DOHH2 (cell line): ENCODE measurements around the gene KPNB1.

Experiments used
- H3F3A ChIP-seq: fragments of 200-600 bp; sonication (generic), shearing (Covaris generic); 2 replicates; pipeline ENCODE4 v1.6.0; 2016; ENCODE audit warnings: antibody characterized with exemption, mild to moderate bottlenecking; ENCODE audit not compliant: control insufficient read depth, insufficient read depth
- H3K27ac ChIP-seq: fragments of 200-600 bp; sonication (generic); 2 replicates; pipeline ENCODE4 v1.5.1; 2014; ENCODE audit warnings: low read depth, mild to moderate bottlenecking, low read length, moderate library complexity
- H3K27me3 ChIP-seq: fragments of 200-600 bp; sonication (generic); 2 replicates; pipeline ENCODE4 v1.6.1; 2014; ENCODE audit warnings: mild to moderate bottlenecking, low read length, mixed read lengths; ENCODE audit not compliant: control insufficient read depth
- H3K36me3 ChIP-seq: fragments of 200-600 bp; sonication (generic); 2 replicates; pipeline ENCODE4 v1.6.1; 2014; ENCODE audit warnings: mild to moderate bottlenecking, low read length, moderate library complexity, mixed read lengths; ENCODE audit not compliant: control insufficient read depth
- H3K4me1 ChIP-seq: fragments of 200-600 bp; sonication (generic); 2 replicates; pipeline ENCODE4 v1.6.1; 2014; ENCODE audit warnings: mild to moderate bottlenecking, low read length, mixed read lengths; ENCODE audit not compliant: control insufficient read depth
- H3K4me2 ChIP-seq: fragments of 200-600 bp; sonication (generic); 2 replicates; pipeline ENCODE4 v1.6.0; 2014; ENCODE audit warnings: mild to moderate bottlenecking, low read length, moderate library complexity
- H3K4me3 ChIP-seq: fragments of 200-600 bp; sonication (generic); 2 replicates; pipeline ENCODE4 v1.5.1; 2014; ENCODE audit warnings: mild to moderate bottlenecking, low read length, mixed read lengths
- H3K79me2 ChIP-seq: fragments of 200-600 bp; sonication (generic); 2 replicates; pipeline ENCODE4 v1.6.1; 2014; ENCODE audit warnings: mild to moderate bottlenecking, low read length, mixed read lengths; ENCODE audit not compliant: control insufficient read depth
- H3K9me2 ChIP-seq: fragments of 200-600 bp; sonication (generic); replicated peaks from 2 replicates; pipeline ENCODE4 v1.6.1; 2014; ENCODE audit warnings: mild to moderate bottlenecking, low read length, mixed read lengths; ENCODE audit not compliant: control insufficient read depth
- H3K9me3 ChIP-seq: fragments of 200-600 bp; sonication (generic); 2 replicates; pipeline ENCODE4 v1.6.1; 2014; ENCODE audit warnings: antibody characterized with exemption, low read length, mixed read lengths; ENCODE audit not compliant: control insufficient read depth, insufficient read depth
- H4K20me1 ChIP-seq: fragments of 200-600 bp; sonication (generic); 2 replicates; pipeline ENCODE4 v1.6.0; 2014; ENCODE audit warnings: low read depth, mild to moderate bottlenecking, antibody characterized with exemption, low read length, moderate library complexity; ENCODE audit not compliant: control insufficient read depth, insufficient read depth
- EZH2phosphoT487 ChIP-seq: fragments of 200-600 bp; sonication (generic); IDR thresholded peaks from 2 replicates; pipeline ENCODE4 v1.6.1; 2017; ENCODE audit warnings: borderline replicate concordance, mild to moderate bottlenecking, antibody characterized with exemption, low read length, moderate library complexity, mixed read lengths
- TF ChIP-seq, protein P1 (sequence below): fragments of 200-600 bp; sonication (generic); IDR thresholded peaks from one replicate; pipeline ENCODE4 v1.5.1; 2014; ENCODE audit warnings: antibody characterized with exemption, mild to moderate bottlenecking, low read depth, low read length; ENCODE audit not compliant: poor library complexity, severe bottlenecking

KPNB1 gene

GRCh38 chr17:47628014-47628566, 21.6 kb upstream of the KPNB1 start:
- Histone ChIP-seq H4K20me1 (no peaks in the 10 kb centered on the region), H3K4me2 (no peak overlapping the region), H3K9me2 (no peaks in the 10 kb centered on the region), H3K79me2 (no peaks in the 10 kb centered on the region), H3F3A (peaks cover 3% of the 10 kb centered on the region; the same call in 1 of the 2 replicates), H3K27me3 (no peaks in the 10 kb centered on the region), H3K4me3 (no peak overlapping the region), H3K4me1 (no peaks in the 10 kb centered on the region), H3K9me3 (no peaks in the 10 kb centered on the region), H3K36me3 (peaks cover 8% of the 10 kb centered on the region), H3K27ac (no peak overlapping the region)
- TF ChIP-seq, protein P1, sequence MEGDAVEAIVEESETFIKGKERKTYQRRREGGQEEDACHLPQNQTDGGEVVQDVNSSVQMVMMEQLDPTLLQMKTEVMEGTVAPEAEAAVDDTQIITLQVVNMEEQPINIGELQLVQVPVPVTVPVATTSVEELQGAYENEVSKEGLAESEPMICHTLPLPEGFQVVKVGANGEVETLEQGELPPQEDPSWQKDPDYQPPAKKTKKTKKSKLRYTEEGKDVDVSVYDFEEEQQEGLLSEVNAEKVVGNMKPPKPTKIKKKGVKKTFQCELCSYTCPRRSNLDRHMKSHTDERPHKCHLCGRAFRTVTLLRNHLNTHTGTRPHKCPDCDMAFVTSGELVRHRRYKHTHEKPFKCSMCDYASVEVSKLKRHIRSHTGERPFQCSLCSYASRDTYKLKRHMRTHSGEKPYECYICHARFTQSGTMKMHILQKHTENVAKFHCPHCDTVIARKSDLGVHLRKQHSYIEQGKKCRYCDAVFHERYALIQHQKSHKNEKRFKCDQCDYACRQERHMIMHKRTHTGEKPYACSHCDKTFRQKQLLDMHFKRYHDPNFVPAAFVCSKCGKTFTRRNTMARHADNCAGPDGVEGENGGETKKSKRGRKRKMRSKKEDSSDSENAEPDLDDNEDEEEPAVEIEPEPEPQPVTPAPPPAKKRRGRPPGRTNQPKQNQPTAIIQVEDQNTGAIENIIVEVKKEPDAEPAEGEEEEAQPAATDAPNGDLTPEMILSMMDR, result no peak
- no peak for TF ChIP-seq EZH2phosphoT487

- H4K20me1 ChIP-seq, result no peaks in the 10 kb centered on the region
- H3F3A ChIP-seq, result peaks cover 3% of the 10 kb centered on the region; the same call in 1 of the 2 replicates
- H3K4me2 ChIP-seq, result no peak overlapping the region
- H3K4me1 ChIP-seq, result no peaks in the 10 kb centered on the region
- no peaks in the 10 kb centered on the region for H3K27me3 ChIP-seq
- H3K27ac ChIP-seq, result no peak overlapping the region
- TF ChIP-seq, protein P1, result no peak
- no peak for TF ChIP-seq EZH2phosphoT487
- H3K36me3 ChIP-seq, result no peaks in the 10 kb centered on the region
- no peaks in the 10 kb centered on the region for H3K9me2 ChIP-seq
- no peaks in the 10 kb centered on the region for H3K9me3 ChIP-seq
- no peaks in the 10 kb centered on the region for H3K79me2 ChIP-seq
- no peak overlapping the region for H3K4me3 ChIP-seq
These were observed 19.9 kb upstream of the KPNB1 start for GRCh38 chr17:47629826-47630225.

GRCh38 chr17:47630614-47631013, 19.1 kb upstream of the KPNB1 start:
- Histone ChIP-seq H3K27ac (no peak overlapping the region), H3K9me3 (no peaks in the 10 kb centered on the region), H3K4me3 (no peak overlapping the region), H4K20me1 (no peaks in the 10 kb centered on the region), H3K4me2 (no peak overlapping the region), H3K4me1 (no peaks in the 10 kb centered on the region), H3K36me3 (no peaks in the 10 kb centered on the region), H3F3A (0 out of 2 replicates have a peak, but pooled peaks cover 3% of the 10 kb centered on the region), H3K27me3 (no peaks in the 10 kb centered on the region), H3K9me2 (no peaks in the 10 kb centered on the region), H3K79me2 (no peaks in the 10 kb centered on the region)
- TF ChIP-seq, protein P1, result no peak
- no peak for TF ChIP-seq EZH2phosphoT487
